OCI-LY3 (cell line): ENCODE measurements around the gene TFEC.
A peak's percentile ranks its signal among the peaks of the same experiment; 100 is the strongest.

Source experiments
- H2AFZ ChIP-seq: fragments of 200-600, 300-600 bp; shearing (Covaris generic); 2 replicates; pipeline ENCODE4 v1.6.0; 2014; ENCODE audit warnings: antibody characterized with exemption, low read depth, low read length
- H3K27ac ChIP-seq: fragments of 200-600, 300-600 bp; sonication (generic); 2 replicates; pipeline ENCODE4 v1.5.1; 2014; ENCODE audit warnings: mild to moderate bottlenecking, low read length, moderate library complexity, mixed read lengths
- H3K27me3 ChIP-seq: fragments of 200-600, 300-600 bp; sonication (generic); 2 replicates; pipeline ENCODE4 v1.6.1; 2014; ENCODE audit warnings: low read depth, low read length, mixed read lengths
- H3K36me3 ChIP-seq: fragments of 200-600, 300-600 bp; sonication (generic); replicated peaks from 2 replicates; pipeline ENCODE3; 2014; ENCODE audit warnings: low read depth, low read length, mixed read lengths
- H3K4me1 ChIP-seq: fragments of 300-600, 200-600 bp; sonication (generic); 2 replicates; pipeline ENCODE4 v1.6.1; 2014; ENCODE audit warnings: low read length, mixed read lengths
- H3K4me2 ChIP-seq: fragments of 200-600, 300-600 bp; sonication (generic); 2 replicates; pipeline ENCODE4 v1.6.1; 2014; ENCODE audit warnings: low read length, mixed read lengths
- H3K4me3 ChIP-seq: fragments of 300-600, 200-600 bp; sonication (generic); 2 replicates; pipeline ENCODE4 v1.5.1; 2014; ENCODE audit warnings: antibody characterized with exemption, mild to moderate bottlenecking, low read length, moderate library complexity
- H3K79me2 ChIP-seq: fragments of 300-600, 200-600 bp; shearing (Covaris generic); 2 replicates; pipeline ENCODE4 v1.6.1; 2014; ENCODE audit warnings: mild to moderate bottlenecking, low read length, mixed read lengths
- H3K9ac ChIP-seq: fragments of 300-600, 200-600 bp; shearing (Covaris generic); 2 replicates; pipeline ENCODE4 v1.6.0; 2014; ENCODE audit warnings: mild to moderate bottlenecking, low read length, moderate library complexity
- H3K9me3 ChIP-seq: fragments of 200-600, 300-600 bp; shearing (Covaris generic); 2 replicates; pipeline ENCODE4 v1.6.1; 2014; ENCODE audit warnings: low read length, mixed read lengths; ENCODE audit not compliant: insufficient read depth
- H4K20me1 ChIP-seq: fragments of 200-600, 300-600 bp; sonication (generic); 2 replicates; pipeline ENCODE4 v1.6.1; 2016; ENCODE audit warnings: low read length, mixed read lengths; ENCODE audit not compliant: insufficient read depth
- EZH2phosphoT487 ChIP-seq: fragments of 200-600 bp; shearing (Covaris generic); IDR thresholded peaks from 2 replicates; pipeline ENCODE4 v1.6.1; 2018; ENCODE audit warnings: antibody characterized with exemption, mixed run types, low read depth
- TF ChIP-seq, protein P1 (sequence below): fragments of 200-600, 300-600 bp; sonication (generic); IDR thresholded peaks from 2 replicates; pipeline ENCODE4 v1.5.1; 2014; ENCODE audit warnings: antibody characterized with exemption, low read length, low read depth

The TFEC gene

GRCh38 chr7:116028787-116029186 is 1.8 kb downstream of the TFEC start:
- peak overlapping the region; percentile 43 for H3K4me2 ChIP-seq
- peaks cover 61% of the 10 kb centered on the region for H3K36me3 ChIP-seq
- H2AFZ ChIP-seq = no peak overlapping the region
- peak overlapping the region; percentile 27 for H3K4me3 ChIP-seq
- no peak overlapping the region; the same call in 1 of the 2 replicates for H3K9ac ChIP-seq
- H3K79me2 ChIP-seq = peaks cover 81% of the 10 kb centered on the region
- H3K4me1 ChIP-seq = peaks cover 62% of the 10 kb centered on the region
- peak overlapping the region; percentile 66 for H3K27ac ChIP-seq
- no peaks in the 10 kb centered on the region for H3K9me3 ChIP-seq
- no peak for TF ChIP-seq EZH2phosphoT487
- TF ChIP-seq, protein P1, sequence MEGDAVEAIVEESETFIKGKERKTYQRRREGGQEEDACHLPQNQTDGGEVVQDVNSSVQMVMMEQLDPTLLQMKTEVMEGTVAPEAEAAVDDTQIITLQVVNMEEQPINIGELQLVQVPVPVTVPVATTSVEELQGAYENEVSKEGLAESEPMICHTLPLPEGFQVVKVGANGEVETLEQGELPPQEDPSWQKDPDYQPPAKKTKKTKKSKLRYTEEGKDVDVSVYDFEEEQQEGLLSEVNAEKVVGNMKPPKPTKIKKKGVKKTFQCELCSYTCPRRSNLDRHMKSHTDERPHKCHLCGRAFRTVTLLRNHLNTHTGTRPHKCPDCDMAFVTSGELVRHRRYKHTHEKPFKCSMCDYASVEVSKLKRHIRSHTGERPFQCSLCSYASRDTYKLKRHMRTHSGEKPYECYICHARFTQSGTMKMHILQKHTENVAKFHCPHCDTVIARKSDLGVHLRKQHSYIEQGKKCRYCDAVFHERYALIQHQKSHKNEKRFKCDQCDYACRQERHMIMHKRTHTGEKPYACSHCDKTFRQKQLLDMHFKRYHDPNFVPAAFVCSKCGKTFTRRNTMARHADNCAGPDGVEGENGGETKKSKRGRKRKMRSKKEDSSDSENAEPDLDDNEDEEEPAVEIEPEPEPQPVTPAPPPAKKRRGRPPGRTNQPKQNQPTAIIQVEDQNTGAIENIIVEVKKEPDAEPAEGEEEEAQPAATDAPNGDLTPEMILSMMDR = no peak
- peaks cover 83% of the 10 kb centered on the region for H4K20me1 ChIP-seq
- no peaks in the 10 kb centered on the region for H3K27me3 ChIP-seq

DNA sequence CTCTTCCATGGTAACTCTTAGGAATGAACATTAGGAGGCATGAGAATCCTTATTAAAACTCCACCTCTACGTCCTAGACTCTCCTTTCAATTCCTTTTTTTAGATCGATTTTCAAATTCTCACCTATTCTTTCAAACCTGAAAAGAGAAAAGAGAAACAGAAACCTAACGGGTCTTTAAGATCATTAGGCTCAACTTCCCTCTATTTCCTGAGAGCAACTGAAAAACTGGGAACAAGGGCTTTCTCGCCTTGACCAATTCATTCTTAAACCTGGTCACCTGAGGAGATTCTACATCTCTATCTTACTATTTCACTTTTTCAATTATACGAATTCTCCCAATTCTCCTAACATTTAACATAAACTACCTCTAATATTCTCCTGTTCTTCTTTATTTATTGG is 2.8 kb downstream of the TFEC start:
- H3K4me2 ChIP-seq = peak overlapping the region; percentile 43
- peaks cover 61% of the 10 kb centered on the region for H3K36me3 ChIP-seq
- peak overlapping the region; percentile 66 for H3K27ac ChIP-seq
- peaks cover 80% of the 10 kb centered on the region for H3K79me2 ChIP-seq
- H4K20me1 ChIP-seq = peaks cover 83% of the 10 kb centered on the region
- no peaks in the 10 kb centered on the region for H3K9me3 ChIP-seq
- H3K27me3 ChIP-seq = no peaks in the 10 kb centered on the region
- TF ChIP-seq, protein P1 = no peak
- no peak for TF ChIP-seq EZH2phosphoT487
- no peak overlapping the region for H3K9ac ChIP-seq
- H2AFZ ChIP-seq = no peak overlapping the region
- peaks cover 62% of the 10 kb centered on the region for H3K4me1 ChIP-seq
- H3K4me3 ChIP-seq = no peak overlapping the region

- Histone ChIP-seq H3K9ac (no peak overlapping the region), H3K4me1 (peaks cover 65% of the 10 kb centered on the region), H3K36me3 (peaks cover 68% of the 10 kb centered on the region), H3K27me3 (no peaks in the 10 kb centered on the region), H3K4me2 (no peak overlapping the region), H2AFZ (no peak overlapping the region), H4K20me1 (peaks cover 85% of the 10 kb centered on the region), H3K27ac (peak overlapping the region; percentile 44), H3K79me2 (peaks cover 90% of the 10 kb centered on the region), H3K4me3 (no peak overlapping the region), H3K9me3 (no peaks in the 10 kb centered on the region)
- TF ChIP-seq, protein P1 = no peak
- TF ChIP-seq EZH2phosphoT487 = no peak
Measured at GRCh38 chr7:116024826-116025809, 5.4 kb downstream of the TFEC start.

DNA sequence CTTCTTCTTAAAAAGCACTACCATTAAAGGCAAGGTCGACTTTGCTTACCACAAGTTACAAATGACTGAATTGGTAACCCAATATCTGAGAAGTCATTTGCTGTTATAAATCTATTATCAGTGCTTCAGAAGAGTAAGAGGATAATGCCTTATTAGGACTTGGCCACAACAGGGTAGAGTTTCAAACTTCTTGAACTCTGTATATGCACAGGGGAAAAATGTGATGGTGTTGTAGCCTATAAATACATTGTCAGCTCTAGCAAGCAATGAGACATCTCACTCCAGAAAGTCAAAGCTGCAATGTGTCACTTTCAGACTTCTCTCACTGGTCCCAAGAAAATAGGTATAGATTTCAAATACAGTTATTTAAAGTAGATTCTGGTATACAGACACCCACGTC is 9.3 kb downstream of the TFEC start:
- Histone ChIP-seq H3K36me3 (peaks cover 67% of the 10 kb centered on the region), H3K9me3 (no peaks in the 10 kb centered on the region), H3K27me3 (no peaks in the 10 kb centered on the region), H3K4me2 (no peak overlapping the region), H3K4me3 (no peak overlapping the region), H3K4me1 (peaks cover 53% of the 10 kb centered on the region), H2AFZ (no peak overlapping the region), H4K20me1 (peaks cover 92% of the 10 kb centered on the region), H3K27ac (peak overlapping the region; percentile 39), H3K9ac (no peak overlapping the region), H3K79me2 (peaks cover 97% of the 10 kb centered on the region)
- TF ChIP-seq, protein P1 = no peak
- no peak for TF ChIP-seq EZH2phosphoT487
